ENCODE results near the gene PIK3R5. TPM values are rescaled to one million over a fixed set of nuclear protein-coding genes. Genes with fewer than 3 reads are reported as not detected.

Gene PIK3R5
- total RNA-seq, 1 experiment from 2014 or later: 5.9 TPM

DNA sequence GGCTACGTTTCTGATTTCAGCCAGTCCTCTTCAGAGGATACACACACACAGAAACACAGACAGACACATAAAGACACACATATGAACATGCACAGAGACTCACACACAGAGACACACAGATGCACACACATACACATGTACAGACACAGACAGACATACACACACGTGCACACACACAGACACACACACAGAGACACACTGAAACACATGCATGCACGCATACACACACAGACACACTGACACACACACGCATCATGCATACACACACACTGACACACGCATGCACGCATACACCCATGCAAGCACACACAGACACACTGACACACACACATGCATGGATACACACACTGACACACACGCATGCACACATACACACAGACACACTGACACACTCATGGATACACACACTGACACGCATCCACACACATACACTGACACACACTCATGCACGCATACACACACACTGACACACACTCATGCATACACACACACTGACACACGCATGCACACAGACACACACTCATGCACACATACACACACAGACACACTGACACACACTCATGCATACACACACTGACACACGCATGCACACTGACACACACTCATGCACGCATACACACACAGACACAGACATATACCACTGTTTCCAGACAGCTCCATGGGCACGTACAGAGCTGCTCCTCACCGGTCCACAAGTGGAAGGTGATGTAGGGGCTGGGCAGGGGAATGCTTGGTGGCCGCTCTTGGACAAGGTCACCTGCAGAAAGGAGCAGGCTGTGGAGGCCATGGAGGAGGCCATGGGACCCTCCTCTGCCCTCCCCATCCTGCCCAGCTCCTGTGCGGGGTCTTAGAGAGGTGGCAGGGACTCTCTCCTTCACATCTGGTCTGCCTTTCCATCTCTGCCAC, 136.2 kb downstream of the PIK3R5 start:
- Mint-ChIP-seq H3K4me1 (peaks cover 6% of the 10 kb centered on the region), H3K27ac (no peak overlapping the region), H3K4me3 (no peak overlapping the region), H3K36me3 (no peaks in the 10 kb centered on the region), H3K27me3 (ENCODE audit: low read depth) (no peaks in the 10 kb centered on the region), H3K9me3 (peaks cover 9% of the 10 kb centered on the region)
- DNase-seq (ENCODE audit: low spot score) (no peak), ATAC-seq (no peak)
- ChIA-PET POLR2A (no interaction called here), CTCF (interaction anchor here (1.2 to 5.0 kb wide), 9 partner anchors 14 to 83 kb away, joined by 3 to 132 read pairs (median 8); partner anchors contain the start of gene MFSD6L)
- TF ChIP-seq, protein P1, sequence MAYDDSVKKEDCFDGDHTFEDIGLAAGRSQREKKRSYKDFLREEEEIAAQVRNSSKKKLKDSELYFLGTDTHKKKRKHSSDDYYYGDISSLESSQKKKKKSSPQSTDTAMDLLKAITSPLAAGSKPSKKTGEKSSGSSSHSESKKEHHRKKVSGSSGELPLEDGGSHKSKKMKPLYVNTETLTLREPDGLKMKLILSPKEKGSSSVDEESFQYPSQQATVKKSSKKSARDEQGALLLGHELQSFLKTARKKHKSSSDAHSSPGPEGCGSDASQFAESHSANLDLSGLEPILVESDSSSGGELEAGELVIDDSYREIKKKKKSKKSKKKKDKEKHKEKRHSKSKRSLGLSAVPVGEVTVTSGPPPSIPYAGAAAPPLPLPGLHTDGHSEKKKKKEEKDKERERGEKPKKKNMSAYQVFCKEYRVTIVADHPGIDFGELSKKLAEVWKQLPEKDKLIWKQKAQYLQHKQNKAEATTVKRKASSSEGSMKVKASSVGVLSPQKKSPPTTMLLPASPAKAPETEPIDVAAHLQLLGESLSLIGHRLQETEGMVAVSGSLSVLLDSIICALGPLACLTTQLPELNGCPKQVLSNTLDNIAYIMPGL (CRISPR knock-in tag; IDR thresholded peaks at IDR 0.05): no peak
- TF ChIP-seq, protein P2, sequence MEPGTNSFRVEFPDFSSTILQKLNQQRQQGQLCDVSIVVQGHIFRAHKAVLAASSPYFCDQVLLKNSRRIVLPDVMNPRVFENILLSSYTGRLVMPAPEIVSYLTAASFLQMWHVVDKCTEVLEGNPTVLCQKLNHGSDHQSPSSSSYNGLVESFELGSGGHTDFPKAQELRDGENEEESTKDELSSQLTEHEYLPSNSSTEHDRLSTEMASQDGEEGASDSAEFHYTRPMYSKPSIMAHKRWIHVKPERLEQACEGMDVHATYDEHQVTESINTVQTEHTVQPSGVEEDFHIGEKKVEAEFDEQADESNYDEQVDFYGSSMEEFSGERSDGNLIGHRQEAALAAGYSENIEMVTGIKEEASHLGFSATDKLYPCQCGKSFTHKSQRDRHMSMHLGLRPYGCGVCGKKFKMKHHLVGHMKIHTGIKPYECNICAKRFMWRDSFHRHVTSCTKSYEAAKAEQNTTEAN (CRISPR knock-in tag; IDR thresholded peaks at IDR 0.05): peak; percentile 91; the same call in 1 of the 2 replicates

Other genes with a start within 250 kb of the PIK3R5 start
- gene CCDC42, start 220.9 kb downstream of the PIK3R5 start, total RNA-seq (2021): not detected in 3 replicates
- not detected in 3 replicates for gene SPDYE4, start 207.2 kb downstream of the PIK3R5 start, total RNA-seq (2021)
- 4.0 to 5.2 TPM (median 4.5 TPM) in 3 replicates for gene MFSD6L, start 166.3 kb downstream of the PIK3R5 start, total RNA-seq (2021)
- 0.15 to 0.23 TPM (median 0.21 TPM) in 3 replicates for gene PIK3R6, start 98.0 kb downstream of the PIK3R5 start, total RNA-seq (2021)
- gene NTN1, start 55.8 kb upstream of the PIK3R5 start, total RNA-seq (2021): 3.0 to 5.5 TPM (median 3.1 TPM) in 3 replicates

All from WTC11 (cell line).